ENCODE data around the gene TMEM184B.

- TF ChIP-seq SUZ12 (IDR thresholded peaks at IDR 0.05; ENCODE audit: extremely low read depth, insufficient read depth, insufficient read length) = no peak
- TF ChIP-seq YY1 (IDR thresholded peaks at IDR 0.05; ENCODE audit: insufficient read depth, insufficient read length) = no peak
These were observed 37.1 kb upstream of the TMEM184B start for GRCh38 chr22:38309614-38310517.

Measured in NT2/D1 (cell line).